Measurements from ENCODE around the gene CCDC57. TPM values are rescaled to one million over a fixed set of nuclear protein-coding genes. Genes with fewer than 3 reads are reported as not detected.
A peak's percentile ranks its signal among the peaks of the same experiment; 100 is the strongest.

The CCDC57 gene
- total and polyA plus RNA-seq, 10 donors, result 28.8 to 164 (median 51.9) TPM

DNA sequence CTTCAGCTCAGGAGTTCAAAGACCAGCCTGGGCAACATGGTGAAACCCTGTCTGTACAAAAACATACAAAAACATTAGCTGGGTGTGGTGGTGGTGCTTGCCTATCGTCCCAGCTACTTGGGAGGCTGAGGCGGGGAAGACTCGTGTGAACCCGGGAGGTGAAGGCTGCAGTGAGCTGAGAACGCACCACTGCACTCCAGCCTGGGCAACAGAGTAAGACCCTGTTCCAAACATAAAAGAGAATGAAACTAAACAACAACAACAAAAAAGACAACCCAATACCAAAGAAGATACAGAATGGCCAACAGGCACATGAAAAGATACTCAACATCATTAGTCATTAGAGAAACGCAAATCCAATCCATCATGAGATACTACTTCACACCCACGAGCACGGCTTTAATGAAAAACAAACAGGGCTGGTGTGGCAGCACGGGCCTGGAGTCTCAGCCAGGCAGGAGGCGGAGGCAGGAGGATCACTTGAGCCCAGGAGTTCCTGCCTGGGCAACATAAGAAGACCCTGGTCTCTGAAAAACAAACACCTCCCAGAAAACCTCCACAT, 8.8 kb upstream of the CCDC57 start:
- TF ChIP-seq, protein P1, sequence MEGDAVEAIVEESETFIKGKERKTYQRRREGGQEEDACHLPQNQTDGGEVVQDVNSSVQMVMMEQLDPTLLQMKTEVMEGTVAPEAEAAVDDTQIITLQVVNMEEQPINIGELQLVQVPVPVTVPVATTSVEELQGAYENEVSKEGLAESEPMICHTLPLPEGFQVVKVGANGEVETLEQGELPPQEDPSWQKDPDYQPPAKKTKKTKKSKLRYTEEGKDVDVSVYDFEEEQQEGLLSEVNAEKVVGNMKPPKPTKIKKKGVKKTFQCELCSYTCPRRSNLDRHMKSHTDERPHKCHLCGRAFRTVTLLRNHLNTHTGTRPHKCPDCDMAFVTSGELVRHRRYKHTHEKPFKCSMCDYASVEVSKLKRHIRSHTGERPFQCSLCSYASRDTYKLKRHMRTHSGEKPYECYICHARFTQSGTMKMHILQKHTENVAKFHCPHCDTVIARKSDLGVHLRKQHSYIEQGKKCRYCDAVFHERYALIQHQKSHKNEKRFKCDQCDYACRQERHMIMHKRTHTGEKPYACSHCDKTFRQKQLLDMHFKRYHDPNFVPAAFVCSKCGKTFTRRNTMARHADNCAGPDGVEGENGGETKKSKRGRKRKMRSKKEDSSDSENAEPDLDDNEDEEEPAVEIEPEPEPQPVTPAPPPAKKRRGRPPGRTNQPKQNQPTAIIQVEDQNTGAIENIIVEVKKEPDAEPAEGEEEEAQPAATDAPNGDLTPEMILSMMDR (IDR thresholded peaks at IDR 0.05 in 8 of 11, conservative IDR thresholded peaks at IDR 0.05 in 3 of 11), result no peak
- no peak for TF ChIP-seq POLR2A (IDR thresholded peaks at IDR 0.05)
- no peak for TF ChIP-seq POLR2AphosphoS5 (IDR thresholded peaks at IDR 0.05)
- intact Hi-C loops (cut with DNase I; ENCODE audit: low total_unique reads), result no loop called here
- Histone ChIP-seq H3K4me3 (no peak overlapping the region), H3K4me1 (peaks cover 15 to 90% (median 20%) of the 10 kb centered on the region in 6 donors), H3K27me3 (replicated peaks in 1 of 7) (no peaks in the 10 kb centered on the region), H3K36me3 (no peaks in the 10 kb centered on the region), H3K27ac (peak overlapping the region in 2 of 8 donors; percentile 96 to 99), H3K9me3 (no peaks in the 10 kb centered on the region)
- DNase-seq, result no peak
- 74 to 86% (median 83%) methylated on average over 10 of the region's 10 CpGs for WGBS, 5 donors

DNA sequence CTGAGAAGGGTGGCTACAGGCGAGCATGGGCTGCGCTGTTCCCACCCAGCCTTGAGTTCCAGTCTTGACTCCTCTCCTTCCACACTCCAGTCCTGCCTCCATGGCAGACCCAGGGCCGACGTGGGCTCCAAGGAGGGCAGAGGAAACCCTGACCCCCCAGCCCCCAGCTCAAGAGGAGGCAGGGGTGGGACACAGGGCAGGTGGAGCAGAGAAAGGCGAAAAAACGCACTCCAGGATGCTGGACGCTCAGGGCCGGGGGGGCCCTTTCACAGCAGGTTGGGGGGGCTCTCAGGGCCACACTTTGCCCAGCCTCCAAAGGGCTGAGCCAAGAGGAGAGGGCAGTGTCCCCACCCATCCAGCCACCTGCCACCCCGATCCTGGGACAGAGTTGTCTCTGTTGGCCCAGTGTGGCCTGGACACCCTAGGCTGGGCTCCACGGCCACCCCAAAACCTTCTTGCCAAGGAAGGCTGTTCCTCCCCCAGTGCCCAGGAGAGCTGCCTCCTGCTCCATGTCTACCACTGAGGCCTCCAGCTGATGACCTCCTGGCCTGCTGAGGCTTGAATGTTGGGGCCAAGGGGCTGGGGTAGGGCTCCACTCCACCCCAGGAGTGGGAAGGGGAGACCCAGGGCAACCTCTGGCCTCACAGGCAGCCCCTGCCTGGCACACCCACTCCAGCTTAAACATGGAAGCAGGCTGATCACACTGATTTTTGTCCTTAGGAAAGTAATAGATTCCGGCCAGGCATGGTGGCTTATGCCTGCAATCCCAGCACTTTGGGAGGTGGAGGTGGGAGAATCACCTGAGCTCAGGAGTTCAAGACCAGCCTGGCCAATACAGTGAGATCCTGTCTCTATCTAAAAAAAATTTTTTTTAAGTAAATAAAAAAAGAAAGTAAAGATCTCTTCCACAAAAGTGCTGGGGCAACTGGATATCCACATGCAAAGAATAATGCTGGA, 7.4 kb upstream of the CCDC57 start:
- DNase-seq, result no peak
- peak overlapping the region in 4 of 8 donors; percentile 4 to 99 (median 97) for H3K27ac ChIP-seq

DNA sequence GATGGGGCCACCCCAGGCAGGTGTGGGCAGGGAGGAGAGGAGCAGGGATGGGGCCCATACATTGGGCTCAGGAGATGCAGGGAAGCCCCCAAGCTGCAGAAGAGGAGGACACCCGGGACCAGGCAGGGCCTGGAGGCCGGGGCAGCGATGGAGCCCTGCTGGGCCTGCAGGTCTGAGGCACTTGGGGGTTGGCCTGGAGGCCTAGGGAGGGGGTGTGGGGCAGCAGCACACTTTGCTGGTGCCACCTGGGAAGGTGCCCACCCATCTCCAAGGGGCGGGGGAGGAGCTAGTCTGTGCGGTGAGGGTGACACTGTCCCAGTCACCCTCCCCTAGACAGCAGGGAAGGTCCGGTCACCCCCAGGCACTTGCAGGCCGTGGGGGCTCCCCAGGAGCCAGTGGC, 6.4 kb upstream of the CCDC57 start:
- H3K4me3 ChIP-seq, result peak overlapping the region in 3 of 8 donors; percentile 14 to 64 (median 23)
- peak overlapping the region in 5 of 8 donors; percentile 88 to 99 (median 96) for H3K27ac ChIP-seq
- peak; percentile 80 for DNase-seq
- no peaks in the 10 kb centered on the region for H3K9me3 ChIP-seq
- H3K36me3 ChIP-seq, result no peaks in the 10 kb centered on the region
- H3K4me1 ChIP-seq, result peaks cover 23 to 94% (median 39%) of the 10 kb centered on the region in 6 donors
- no peaks in the 10 kb centered on the region for H3K27me3 ChIP-seq (replicated peaks in 1 of 7)
- TF ChIP-seq, protein P1 (IDR thresholded peaks at IDR 0.05 in 8 of 11, conservative IDR thresholded peaks at IDR 0.05 in 3 of 11), result no peak
- peak in 1 of 3 donors; percentile 5 for TF ChIP-seq POLR2AphosphoS5 (IDR thresholded peaks at IDR 0.05)
- intact Hi-C loops (cut with DNase I; ENCODE audit: low total_unique reads), result no loop called here
- 93 to 100% (median 95%) methylated on average over 2 to 7 of the region's 7 CpGs for WGBS, 5 donors

More for the DNA sequence above, 7.4 kb upstream of the CCDC57 start:
- no peak for TF ChIP-seq POLR2A (IDR thresholded peaks at IDR 0.05)
- no peak for TF ChIP-seq POLR2AphosphoS5 (IDR thresholded peaks at IDR 0.05)
- TF ChIP-seq, protein P1 (IDR thresholded peaks at IDR 0.05 in 8 of 11, conservative IDR thresholded peaks at IDR 0.05 in 3 of 11), result no peak
- H3K27me3 ChIP-seq (replicated peaks in 1 of 7), result no peaks in the 10 kb centered on the region
- no peaks in the 10 kb centered on the region for H3K36me3 ChIP-seq
- H3K9me3 ChIP-seq, result no peaks in the 10 kb centered on the region
- H3K4me1 ChIP-seq, result peaks cover 23 to 90% (median 33%) of the 10 kb centered on the region in 6 donors
- WGBS, 5 donors, result 85 to 95% (median 91%) methylated on average over 9 to 11 of the region's 11 CpGs
- H3K4me3 ChIP-seq, result peak overlapping the region in 1 of 8 donors; percentile 64
- intact Hi-C loops (cut with DNase I; ENCODE audit: low total_unique reads), result no loop called here
